GM12878 (cell line): ENCODE results near the gene NOP14. TPM values are rescaled to one million over a fixed set of nuclear protein-coding genes. Genes with fewer than 3 reads are reported as not detected.

Experiments
- ATAC-seq: fragments of 200-7000 bp; cut with Tn5 transposase; 3 replicates; pipeline ENCODE4 v1.9.1; 2020; ENCODE audit warnings: mild to moderate bottlenecking, moderate library complexity
- BruUV-seq: library from RNA; stranded (reverse); fragments of 400-500 nt; replicated peaks from 2 replicates; lab custom pipeline; 2021; lab: Mats Ljungman, UMichigan
- CTCF ChIA-PET: fragments of 300-600 bp; sonication (Branson Sonifier 250); formaldehyde crosslinking; extraction: SDS; loops from one replicate; lab custom pipeline; 2021; ENCODE audit warnings: inconsistent platforms; lab: Yijun Ruan, JAX
- POLR2A ChIA-PET: fragments of 350-600 bp; formaldehyde crosslinking; extraction: SDS; loops from one replicate; lab custom pipeline; 2021; ENCODE audit warnings: inconsistent platforms; lab: Charles Lee
- RAD21 ChIA-PET: fragments of 300-600 bp; sonication (Branson Sonifier 250); formaldehyde crosslinking; loops from one replicate; lab custom pipeline; 2023; ENCODE audit warnings: antibody characterized with exemption; ENCODE audit not compliant: unreplicated experiment; lab: Charles Lee
- SMC1A ChIA-PET: fragments of 300-600 bp; sonication (Branson Sonifier 250); formaldehyde crosslinking; loops from one replicate; lab custom pipeline; 2023; ENCODE audit not compliant: unreplicated experiment, uncharacterized antibody; lab: Charles Lee
- DNase-seq: peaks from one replicate; pipeline ENCODE4 v3.0.0-alpha.2; 2011; ENCODE audit warnings: low read depth, low spot score
- FAIRE-seq: peaks from 3 replicates; lab custom pipeline; 2011; peaks lifted over from hg19 to GRCh38; lab: Jason Lieb, UNC
- H2AFZ ChIP-seq: 2 replicates; pipeline ENCODE4 v1.6.0; 2011; ENCODE audit warnings: low read depth, low read length, control low read depth; ENCODE audit not compliant: control insufficient read depth
- H3K27ac ChIP-seq: 2 replicates; pipeline ENCODE4 v1.5.1; 2011; ENCODE audit warnings: control low read depth; ENCODE audit not compliant: control insufficient read depth, insufficient read depth
- H3K27me3 ChIP-seq, 2 experiments: replicated peaks in 1 of 2; 2 replicates each; pipeline versions ENCODE4 v1.6.0 to v1.6.1; 2011; ENCODE audit warnings: low read length in 1 of 2; ENCODE audit not compliant: control insufficient read depth in 2 of 2, insufficient read depth in 2 of 2
- H3K36me3 ChIP-seq, 2 experiments: 2 replicates each; pipeline ENCODE4 v1.5.1; 2011; ENCODE audit warnings: low read length in 1 of 2; ENCODE audit not compliant: control insufficient read depth in 2 of 2, insufficient read depth in 2 of 2
- H3K4me1 ChIP-seq: 2 replicates; pipeline ENCODE4 v1.6.1; 2011; ENCODE audit warnings: mild to moderate bottlenecking, low read length, moderate library complexity, mixed read lengths; ENCODE audit not compliant: control insufficient read depth, insufficient read depth
- H3K4me2 ChIP-seq: 2 replicates; pipeline ENCODE4 v1.6.0; 2011; ENCODE audit warnings: control low read depth; ENCODE audit not compliant: control insufficient read depth, insufficient read depth
- H3K4me3 ChIP-seq: fragments of 200-600 bp; sonication (generic); 2 replicates; pipeline ENCODE4 v1.5.1; 2016
- H3K79me2 ChIP-seq: 2 replicates; pipeline ENCODE4 v1.6.0; 2011; ENCODE audit warnings: low read length; ENCODE audit not compliant: control insufficient read depth, insufficient read depth
- H3K9ac ChIP-seq: 2 replicates; pipeline ENCODE4 v1.8.0; 2011; ENCODE audit warnings: low read length, control low read depth, mixed read lengths; ENCODE audit not compliant: control insufficient read depth, insufficient read depth
- H3K9me3 ChIP-seq: replicated peaks from 3 replicates; pipeline ENCODE4 v1.5.1; 2011; ENCODE audit warnings: mild to moderate bottlenecking, low read length; ENCODE audit not compliant: control insufficient read depth, insufficient read depth
- H4K20me1 ChIP-seq: 2 replicates; pipeline ENCODE4 v1.6.0; 2011; ENCODE audit not compliant: control insufficient read depth, insufficient read depth
- CREB1 ChIP-seq: IDR thresholded peaks from 2 replicates; pipeline ENCODE4 v1.6.1; 2012; ENCODE audit warnings: low read depth, mild to moderate bottlenecking, inconsistent platforms
- NFYA ChIP-seq: IDR thresholded peaks from 2 replicates; pipeline ENCODE4 v1.6.1; 2011; ENCODE audit warnings: low read depth, mild to moderate bottlenecking, low read length, improper control_type of control experiment, borderline replicate concordance
- RELA ChIP-seq: fragments of 450-650 bp; IDR thresholded peaks from 2 replicates; pipeline ENCODE4 v1.8.0; 2014; ENCODE audit warnings: borderline replicate concordance; ENCODE audit not compliant: partially characterized antibody
- WGBS: methylation state at CpG from one replicate; pipeline ENCODE4 v1.1.6; 2016; ENCODE audit warnings: low lambda C conversion rate; ENCODE audit not compliant: insufficient replicate concordance, insufficient coverage; ENCODE audit errors: missing lambda C conversion rate; 5-methylcytosine and 5-hydroxymethylcytosine counted together
- in situ Hi-C: fragments of 300-500 bp; cut with MboI; formaldehyde crosslinking; loops from 9 replicates; pipeline ENCODE4 v1.14.3; 2018; ENCODE audit warnings: mixed read lengths
- intact Hi-C: fragments of 100-400 bp; cut with micrococcal nuclease; formaldehyde crosslinking; loops from one replicate; pipeline ENCODE4 v1.14.2; 2022; ENCODE audit not compliant: unreplicated experiment
- polyA plus RNA-seq, 11 experiments: library from polyadenylated mRNA; depleted of rRNA in 4 of 11; unstranded in 6 of 11; stranded (reverse) in 5 of 11; fragments of >200 nt; fragmentation: Nextera tagmentation in 4 of 11; fragmentation: Illumina TruSeq in 1 of 11; extraction: Ambion mirVana in 4 of 11; extraction: Trizol in 1 of 11; gene quantifications; 1 replicate in 1 of 11; 2 replicates in 10 of 11; pipeline versions ENCODE4 v1.2.1 to v1.2.3, GENCODE V29; 2011 to 2016; ENCODE audit warnings: inconsistent platforms in 2 of 11, missing spikeins in 2 of 11, low read depth in 1 of 11
- total RNA-seq, 4 experiments: library from RNA; depleted of rRNA in 3 of 4; stranded (reverse); fragments of >200 nt in 3 of 4; fragmentation: Illumina TruSeq in 1 of 4; extraction: Trizol in 1 of 4; gene quantifications; 2 replicates each; pipeline versions ENCODE4 v1.2.1 to v1.2.3, GENCODE V29; 2013 to 2021
- TF ChIP-seq, protein P1 (sequence below): fragments of 450-650 bp; formaldehyde crosslinking; IDR thresholded peaks from 2 replicates; pipeline ENCODE4 v1.4.0; 2020; ENCODE audit warnings: mild to moderate bottlenecking, moderate library complexity

NOP14 gene
- total and polyA plus RNA-seq, 10 of the 15 experiments (the other 5 are each of a cell fraction or from before 2014, with no cell fraction given) = 13.8 to 80.6 (median 49.7) TPM

- no peak overlapping the region for H3K4me2 ChIP-seq
Observed at GRCh38 chr4:2977211-2978088, 14.2 kb upstream of the NOP14 start.

More at GRCh38 chr4:2977211-2978088, 14.2 kb upstream of the NOP14 start:
- DNase-seq (no peak), ATAC-seq (no peak)
- ChIA-PET POLR2A (no interaction called here), SMC1A (interaction anchor here (0.7 to 1.9 kb wide), 12 partner anchors 11 to 825 kb away, joined by 3 to 8 read pairs (median 4); partner anchors contain the start of gene GRK4)
- Histone ChIP-seq H4K20me1 (no peaks in the 10 kb centered on the region), H3K36me3 (no peaks in the 10 kb centered on the region), H3K79me2 (no peaks in the 10 kb centered on the region), H3K4me3 (no peak overlapping the region)
- no peak for TF ChIP-seq CREB1
- no peak for TF ChIP-seq RELA
- TF ChIP-seq, protein P1, sequence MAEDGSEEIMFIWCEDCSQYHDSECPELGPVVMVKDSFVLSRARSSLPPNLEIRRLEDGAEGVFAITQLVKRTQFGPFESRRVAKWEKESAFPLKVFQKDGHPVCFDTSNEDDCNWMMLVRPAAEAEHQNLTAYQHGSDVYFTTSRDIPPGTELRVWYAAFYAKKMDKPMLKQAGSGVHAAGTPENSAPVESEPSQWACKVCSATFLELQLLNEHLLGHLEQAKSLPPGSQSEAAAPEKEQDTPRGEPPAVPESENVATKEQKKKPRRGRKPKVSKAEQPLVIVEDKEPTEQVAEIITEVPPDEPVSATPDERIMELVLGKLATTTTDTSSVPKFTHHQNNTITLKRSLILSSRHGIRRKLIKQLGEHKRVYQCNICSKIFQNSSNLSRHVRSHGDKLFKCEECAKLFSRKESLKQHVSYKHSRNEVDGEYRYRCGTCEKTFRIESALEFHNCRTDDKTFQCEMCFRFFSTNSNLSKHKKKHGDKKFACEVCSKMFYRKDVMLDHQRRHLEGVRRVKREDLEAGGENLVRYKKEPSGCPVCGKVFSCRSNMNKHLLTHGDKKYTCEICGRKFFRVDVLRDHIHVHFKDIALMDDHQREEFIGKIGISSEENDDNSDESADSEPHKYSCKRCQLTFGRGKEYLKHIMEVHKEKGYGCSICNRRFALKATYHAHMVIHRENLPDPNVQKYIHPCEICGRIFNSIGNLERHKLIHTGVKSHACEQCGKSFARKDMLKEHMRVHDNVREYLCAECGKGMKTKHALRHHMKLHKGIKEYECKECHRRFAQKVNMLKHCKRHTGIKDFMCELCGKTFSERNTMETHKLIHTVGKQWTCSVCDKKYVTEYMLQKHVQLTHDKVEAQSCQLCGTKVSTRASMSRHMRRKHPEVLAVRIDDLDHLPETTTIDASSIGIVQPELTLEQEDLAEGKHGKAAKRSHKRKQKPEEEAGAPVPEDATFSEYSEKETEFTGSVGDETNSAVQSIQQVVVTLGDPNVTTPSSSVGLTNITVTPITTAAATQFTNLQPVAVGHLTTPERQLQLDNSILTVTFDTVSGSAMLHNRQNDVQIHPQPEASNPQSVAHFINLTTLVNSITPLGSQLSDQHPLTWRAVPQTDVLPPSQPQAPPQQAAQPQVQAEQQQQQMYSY = no peak
- TF ChIP-seq NFYA = no peak
- TF ChIP-seq, all 136 proteins: peak for 0
- no peak overlapping the region for H3K27ac ChIP-seq
- H2AFZ ChIP-seq = no peak overlapping the region
- in situ Hi-C loops (loop anchor here (10.0 kb wide), 1 partner anchor 57 kb away; no protein-coding TSS in a partner anchor), intact Hi-C loops (loop anchor here (1.0 kb wide), 1 partner anchor 60 kb away; no protein-coding TSS in a partner anchor)
- BruUV-seq = no TSS peak
- H3K9ac ChIP-seq = no peak overlapping the region
- H3K27me3 ChIP-seq = no peaks in the 10 kb centered on the region
- FAIRE-seq = no peak
- RAD21 ChIA-PET = interaction anchor here (0.8 to 1.4 kb wide), 4 partner anchors 14 to 103 kb away, joined by 3 to 7 read pairs (median 4); partner anchors contain the start of genes GRK4 and NOP14
- 57% methylated on average over 14 of the region's 14 CpGs for WGBS
- CTCF ChIA-PET = interaction anchor here (0.6 to 4.7 kb wide), 32 partner anchors 9 to 762 kb away, joined by 3 to 54 read pairs (median 5); partner anchors contain the start of genes GRK4 and NOP14
- peaks cover 12% of the 10 kb centered on the region; the same call in 1 of the 3 replicates for H3K9me3 ChIP-seq
- H3K4me1 ChIP-seq = no peaks in the 10 kb centered on the region
